Stomach (tissue), 4 donors: ENCODE data around the gene RPL35A.

Experiments used
- EP300 ChIP-seq: sonication (generic); formaldehyde crosslinking; IDR thresholded peaks from one replicate; pipeline ENCODE4 v1.6.1; 2017; ENCODE audit warnings: antibody characterized with exemption
- TF ChIP-seq, protein P1 (sequence below), 7 experiments: fragments of 450-650 bp in 4 of 7; fragments of 200-600 bp in 3 of 7; sonication (generic) in 3 of 7; IDR thresholded peaks; one replicate each; pipeline ENCODE4 v1.5.1; 2016 to 2019; ENCODE audit warnings: antibody characterized with exemption in 7 of 7, control low read depth in 2 of 7, mild to moderate bottlenecking in 1 of 7

DNA sequence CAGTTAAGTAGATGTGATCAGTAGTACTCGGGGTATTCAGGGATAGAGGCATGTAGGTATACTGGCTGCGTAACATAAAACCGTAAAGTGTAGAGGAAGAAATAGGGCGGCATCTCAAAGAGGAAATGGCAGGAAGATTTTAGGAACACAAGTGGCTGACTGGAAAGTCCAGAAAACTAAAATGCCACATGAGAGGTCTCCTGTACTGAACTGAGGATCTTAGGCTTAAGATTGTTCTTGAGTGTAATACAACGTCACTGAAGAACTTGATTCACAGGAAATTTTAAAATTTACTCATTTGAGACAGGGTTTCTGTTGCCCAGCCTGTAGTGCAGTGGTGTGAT is 7.8 kb downstream of the RPL35A start:
- TF ChIP-seq, protein P1, sequence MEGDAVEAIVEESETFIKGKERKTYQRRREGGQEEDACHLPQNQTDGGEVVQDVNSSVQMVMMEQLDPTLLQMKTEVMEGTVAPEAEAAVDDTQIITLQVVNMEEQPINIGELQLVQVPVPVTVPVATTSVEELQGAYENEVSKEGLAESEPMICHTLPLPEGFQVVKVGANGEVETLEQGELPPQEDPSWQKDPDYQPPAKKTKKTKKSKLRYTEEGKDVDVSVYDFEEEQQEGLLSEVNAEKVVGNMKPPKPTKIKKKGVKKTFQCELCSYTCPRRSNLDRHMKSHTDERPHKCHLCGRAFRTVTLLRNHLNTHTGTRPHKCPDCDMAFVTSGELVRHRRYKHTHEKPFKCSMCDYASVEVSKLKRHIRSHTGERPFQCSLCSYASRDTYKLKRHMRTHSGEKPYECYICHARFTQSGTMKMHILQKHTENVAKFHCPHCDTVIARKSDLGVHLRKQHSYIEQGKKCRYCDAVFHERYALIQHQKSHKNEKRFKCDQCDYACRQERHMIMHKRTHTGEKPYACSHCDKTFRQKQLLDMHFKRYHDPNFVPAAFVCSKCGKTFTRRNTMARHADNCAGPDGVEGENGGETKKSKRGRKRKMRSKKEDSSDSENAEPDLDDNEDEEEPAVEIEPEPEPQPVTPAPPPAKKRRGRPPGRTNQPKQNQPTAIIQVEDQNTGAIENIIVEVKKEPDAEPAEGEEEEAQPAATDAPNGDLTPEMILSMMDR (IDR thresholded peaks at IDR 0.05) = no peak
- TF ChIP-seq EP300 = no peak
